Midbrain (tissue), 1 donor: ENCODE data around the gene PRR12.

Experiments used
- DNase-seq: peaks from one replicate; lab custom pipeline; 2025; lab: John Stamatoyannopoulos, UW

The PRR12 gene

GRCh38 chr19:49645592-49645991 lies 54.6 kb downstream of the PRR12 start:
- DNase-seq: no peak

- no peak for DNase-seq
These were observed 55.0 kb downstream of the PRR12 start for GRCh38 chr19:49645995-49646394.

- no peak for DNase-seq
These were observed 55.6 kb downstream of the PRR12 start for GRCh38 chr19:49646586-49646985.

GRCh38 chr19:49651029-49651819 lies 60.2 kb downstream of the PRR12 start:
- no peak for DNase-seq

DNA sequence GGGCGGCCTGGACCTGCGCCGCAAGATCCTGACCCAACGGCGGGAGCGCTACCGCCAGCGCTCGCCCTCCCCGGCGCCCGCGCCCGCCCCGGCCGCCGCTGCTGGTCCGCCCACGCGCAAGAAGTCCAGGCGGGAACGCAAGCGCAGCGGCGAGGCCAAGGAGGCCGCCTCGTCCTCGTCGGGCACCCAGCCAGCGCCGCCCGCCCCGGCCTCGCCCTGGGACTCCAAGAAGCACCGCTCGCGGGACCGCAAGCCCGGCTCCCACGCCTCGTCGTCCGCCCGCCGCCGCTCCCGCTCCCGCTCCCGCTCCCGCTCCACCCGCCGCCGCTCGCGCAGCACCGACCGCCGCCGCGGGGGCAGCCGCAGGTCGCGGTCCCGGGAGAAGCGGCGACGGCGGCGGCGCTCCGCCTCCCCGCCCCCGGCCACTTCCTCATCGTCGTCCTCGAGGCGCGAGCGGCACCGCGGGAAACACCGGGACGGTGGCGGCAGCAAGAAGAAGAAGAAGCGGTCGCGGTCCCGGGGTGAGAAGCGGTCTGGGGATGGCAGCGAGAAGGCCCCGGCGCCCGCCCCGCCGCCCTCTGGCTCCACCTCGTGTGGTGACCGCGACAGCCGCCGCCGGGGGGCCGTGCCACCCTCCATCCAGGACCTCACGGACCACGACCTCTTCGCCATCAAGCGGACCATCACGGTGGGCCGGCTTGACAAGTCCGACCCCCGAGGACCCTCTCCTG lies 61.0 kb downstream of the PRR12 start:
- DNase-seq: no peak

DNA sequence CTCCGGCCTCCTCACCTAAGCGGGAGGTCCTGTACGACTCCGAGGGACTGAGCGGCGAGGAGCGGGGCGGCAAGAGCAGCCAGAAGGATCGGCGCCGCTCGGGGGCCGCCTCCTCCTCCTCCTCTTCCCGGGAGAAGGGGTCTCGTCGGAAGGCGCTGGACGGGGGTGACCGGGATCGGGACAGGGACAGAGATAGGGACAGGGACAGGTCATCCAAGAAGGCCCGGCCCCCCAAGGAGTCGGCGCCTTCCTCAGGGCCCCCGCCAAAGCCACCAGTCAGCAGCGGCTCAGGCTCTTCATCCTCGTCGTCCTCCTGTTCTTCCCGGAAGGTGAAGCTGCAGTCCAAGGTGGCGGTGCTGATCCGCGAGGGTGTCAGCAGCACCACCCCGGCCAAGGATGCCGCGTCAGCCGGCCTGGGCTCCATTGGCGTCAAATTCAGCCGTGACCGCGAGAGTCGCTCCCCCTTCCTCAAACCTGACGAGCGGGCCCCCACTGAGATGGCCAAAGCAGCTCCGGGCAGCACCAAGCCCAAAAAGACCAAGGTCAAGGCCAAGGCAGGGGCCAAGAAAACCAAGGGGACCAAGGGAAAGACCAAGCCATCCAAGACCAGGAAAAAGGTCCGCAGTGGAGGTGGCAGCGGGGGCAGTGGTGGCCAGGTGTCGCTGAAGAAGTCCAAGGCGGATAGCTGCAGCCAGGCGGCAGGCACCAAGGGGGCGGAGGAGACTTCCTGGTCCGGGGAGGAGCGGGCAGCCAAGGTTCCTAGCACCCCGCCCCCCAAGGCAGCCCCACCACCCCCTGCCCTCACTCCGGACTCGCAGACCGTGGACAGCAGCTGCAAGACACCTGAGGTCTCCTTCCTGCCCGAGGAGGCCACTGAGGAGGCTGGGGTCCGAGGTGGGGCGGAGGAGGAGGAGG lies 61.8 kb downstream of the PRR12 start:
- DNase-seq: no peak

DNA sequence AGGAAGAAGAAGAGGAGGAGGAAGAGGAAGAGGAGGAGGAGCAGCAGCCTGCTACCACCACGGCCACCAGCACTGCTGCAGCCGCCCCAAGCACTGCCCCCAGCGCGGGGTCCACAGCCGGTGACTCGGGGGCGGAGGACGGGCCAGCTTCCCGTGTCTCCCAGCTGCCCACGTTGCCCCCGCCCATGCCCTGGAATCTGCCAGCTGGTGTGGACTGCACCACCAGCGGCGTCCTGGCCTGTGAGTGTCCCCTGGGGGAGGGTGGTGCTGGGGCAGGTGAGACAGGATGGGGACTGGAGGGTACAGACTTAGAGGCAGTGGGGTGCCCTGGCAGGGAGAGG lies 62.5 kb downstream of the PRR12 start:
- DNase-seq: no peak

GRCh38 chr19:49654581-49654980 lies 63.6 kb downstream of the PRR12 start:
- no peak for DNase-seq

DNA sequence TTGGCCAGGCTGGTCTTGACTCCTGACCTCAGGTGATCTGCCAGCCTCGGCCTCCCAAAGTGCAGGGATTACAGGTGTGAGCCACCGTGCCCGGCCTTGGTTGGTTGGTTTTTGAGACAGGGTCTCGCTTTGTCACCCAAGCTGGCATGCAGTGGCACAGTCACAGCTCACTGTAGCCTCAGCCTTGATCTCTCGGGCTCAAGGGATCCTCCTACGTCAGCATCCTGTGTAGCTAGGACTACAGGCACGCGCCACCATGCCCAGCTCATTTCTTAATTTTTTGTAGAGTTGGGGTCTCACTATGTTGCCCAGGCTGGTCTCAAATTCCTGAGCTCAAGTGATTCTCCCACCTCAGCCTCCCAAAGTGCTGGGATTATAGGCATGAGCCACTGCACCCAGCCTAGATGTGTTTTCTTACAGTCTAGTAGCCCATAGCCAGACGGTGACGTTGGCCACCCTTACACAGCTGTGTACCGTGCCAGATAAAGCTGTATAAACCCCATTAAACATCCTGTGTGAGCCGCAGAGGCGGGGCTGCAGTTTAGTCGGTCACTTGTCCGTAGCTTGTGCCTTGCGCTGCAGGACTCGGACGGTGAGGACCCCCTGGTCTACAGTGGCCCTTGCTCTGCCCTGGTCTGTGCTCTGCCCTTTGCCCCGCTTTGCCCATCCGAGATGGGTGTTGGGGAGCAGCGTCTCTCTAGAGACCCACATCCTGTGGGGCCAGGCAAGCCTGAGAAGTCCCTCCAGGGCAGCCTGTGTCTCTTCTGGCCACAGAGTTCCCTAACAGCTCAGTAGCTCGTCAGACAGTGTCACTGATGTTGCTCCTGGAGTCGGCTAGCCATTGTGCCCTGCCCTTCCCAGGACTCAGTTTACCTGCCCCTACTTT lies 64.8 kb downstream of the PRR12 start:
- no peak for DNase-seq

DNA sequence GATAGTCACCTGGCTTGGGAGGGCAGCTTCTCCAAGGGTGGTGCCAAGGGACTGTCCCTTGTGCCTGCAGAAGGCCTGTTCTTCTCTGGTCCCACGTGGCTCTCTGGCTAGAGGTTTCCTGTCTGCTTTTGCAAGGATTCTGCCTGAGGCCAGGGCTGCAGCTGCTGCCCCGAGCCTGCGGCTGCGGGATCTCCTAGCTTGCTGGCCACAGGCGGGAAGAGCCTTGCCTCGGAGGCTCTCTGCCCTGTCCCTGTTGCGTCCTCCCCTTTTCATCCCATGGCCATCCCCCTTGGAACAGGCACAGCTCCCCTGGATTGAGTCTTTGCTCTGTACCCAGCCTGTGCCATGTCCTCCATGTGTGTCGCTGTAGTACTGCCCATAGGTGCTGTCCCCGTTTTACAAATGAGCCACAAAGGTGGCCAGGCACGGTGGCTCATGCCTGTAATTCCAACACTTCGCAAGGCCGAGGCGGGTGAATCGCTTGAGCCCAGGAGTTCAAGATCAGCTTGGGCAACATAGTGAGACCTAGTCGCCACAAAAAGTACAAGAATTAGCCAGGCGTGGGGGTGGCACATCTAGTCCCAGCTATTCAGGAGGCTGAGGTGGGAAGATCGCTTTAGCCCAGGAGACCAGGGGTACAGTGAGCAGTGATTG lies 65.6 kb downstream of the PRR12 start:
- DNase-seq: no peak

GRCh38 chr19:49657493-49658138 lies 66.6 kb downstream of the PRR12 start:
- no peak for DNase-seq

DNA sequence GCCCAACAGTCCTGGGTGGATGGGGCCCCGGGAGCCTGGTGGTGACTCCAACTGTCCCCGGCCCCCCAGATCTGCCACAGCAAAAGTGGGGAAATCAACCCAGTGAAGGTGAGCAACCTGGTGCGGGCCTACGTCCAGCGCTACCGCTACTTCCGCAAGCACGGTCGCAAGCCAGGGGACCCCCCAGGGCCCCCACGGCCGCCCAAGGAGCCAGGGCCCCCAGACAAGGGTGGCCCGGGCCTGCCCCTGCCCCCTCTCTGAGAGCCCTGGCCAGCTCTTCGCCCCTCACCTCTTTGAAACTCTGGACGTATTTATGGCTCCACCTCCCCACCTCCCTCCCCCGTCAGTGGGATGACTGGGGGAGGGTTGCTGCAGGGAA lies 67.1 kb downstream of the PRR12 start:
- no peak for DNase-seq

DNA sequence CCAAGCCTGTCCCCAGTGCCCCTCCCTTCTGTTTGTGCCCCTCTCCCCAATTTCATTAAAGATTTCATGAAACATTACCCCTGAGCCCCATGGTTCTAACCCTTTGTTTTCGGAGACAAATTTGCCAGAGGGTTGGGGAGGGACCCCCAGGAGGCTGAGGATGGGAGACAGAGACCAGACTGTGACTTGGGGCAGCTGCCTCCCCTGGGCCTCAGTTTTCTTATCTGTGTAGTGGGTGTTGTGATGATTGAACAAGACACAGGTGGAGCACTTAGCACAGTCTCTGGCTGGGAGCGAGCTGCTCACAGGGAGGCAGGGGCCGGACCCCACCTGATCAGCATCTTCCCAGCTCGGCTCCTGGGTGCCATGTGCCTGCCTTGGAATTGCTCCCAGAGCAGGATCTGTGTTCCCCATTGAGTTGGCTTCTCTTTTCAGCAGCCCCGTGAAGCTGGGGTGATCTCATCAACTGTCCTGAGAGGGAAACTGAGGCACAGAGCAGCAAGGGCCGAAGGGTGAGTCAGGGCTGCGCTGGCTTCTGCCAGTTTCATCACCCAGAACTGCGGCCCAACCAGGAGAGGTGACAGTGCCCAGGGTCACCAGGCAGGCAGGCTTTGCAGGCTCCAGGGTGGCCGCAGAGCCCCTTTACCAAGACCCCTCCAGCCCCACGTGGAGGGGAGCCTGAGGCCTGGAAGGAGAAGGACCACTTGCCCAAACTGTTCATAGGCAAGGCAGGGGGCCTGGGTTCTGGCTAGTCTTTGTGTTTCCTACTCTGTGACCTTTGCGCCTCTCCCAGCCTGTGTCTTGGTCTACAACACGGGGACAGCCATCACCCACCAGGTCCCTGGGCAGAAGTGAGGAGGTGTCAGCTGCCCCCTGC lies 67.8 kb downstream of the PRR12 start:
- no peak for DNase-seq

GRCh38 chr19:49660338-49660961 lies 69.5 kb downstream of the PRR12 start:
- no peak for DNase-seq

DNA sequence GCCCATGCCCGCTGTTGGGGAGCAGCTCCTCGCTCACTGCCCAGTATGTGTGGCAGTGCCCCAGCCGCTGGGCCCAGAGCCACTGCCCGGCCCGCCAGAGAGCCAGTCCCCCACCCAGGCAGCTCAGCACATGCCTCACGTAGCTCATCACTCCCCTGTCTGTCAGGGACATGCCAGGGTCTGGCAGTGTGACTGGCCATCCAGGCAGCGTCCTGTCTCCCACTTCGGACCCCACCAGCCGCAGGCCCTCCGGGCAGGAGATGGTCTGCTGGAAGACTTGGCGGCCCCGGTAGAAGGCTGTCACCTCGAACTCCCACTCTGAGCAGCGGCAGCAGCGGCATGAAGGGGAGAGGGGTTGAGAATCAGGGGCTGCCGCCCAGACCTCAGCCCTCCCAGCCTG lies 71.0 kb downstream of the PRR12 start:
- DNase-seq: no peak

GRCh38 chr19:49663224-49663623 lies 72.2 kb downstream of the PRR12 start:
- no peak for DNase-seq

- DNase-seq: peak; percentile 87
These were observed 73.4 kb downstream of the PRR12 start for GRCh38 chr19:49664171-49665035.

- no peak for DNase-seq
These were observed 74.0 kb downstream of the PRR12 start for GRCh38 chr19:49665036-49665350.
